ENCODE results near the gene CHDH. TPM values are rescaled to one million over a fixed set of nuclear protein-coding genes. Genes with fewer than 3 reads are reported as not detected.

Gene CHDH
- total RNA-seq, 3 donors from 2014 or later = 16.5 to 24.1 (median 22.1) TPM

GRCh38 chr3:53788038-53788437 is 58.2 kb downstream of the CHDH start:
- ATAC-seq (no peak), DNase-seq (no peak)
- no peak overlapping the region for H3K4me3 ChIP-seq
- intact Hi-C loops (cut with DNase I, micrococcal nuclease) = no loop called here
- H3K36me3 ChIP-seq (ENCODE audit: low read depth) = no peaks in the 10 kb centered on the region
- no peak for TF ChIP-seq CTCF (IDR thresholded peaks at IDR 0.05)
- H3K4me1 ChIP-seq (ENCODE audit: low read depth) = no peaks in the 10 kb centered on the region
- H3K9me3 ChIP-seq = no peaks in the 10 kb centered on the region

GRCh38 chr3:53787016-53787415 is 59.2 kb downstream of the CHDH start:
- TF ChIP-seq CTCF (IDR thresholded peaks at IDR 0.05) = no peak
- intact Hi-C loops (cut with DNase I, micrococcal nuclease) = no loop called here
- Histone ChIP-seq H3K4me1 (ENCODE audit: low read depth) (no peaks in the 10 kb centered on the region), H3K4me3 (no peak overlapping the region), H3K36me3 (ENCODE audit: low read depth) (no peaks in the 10 kb centered on the region), H3K9me3 (no peaks in the 10 kb centered on the region)
- no peak for DNase-seq
- ATAC-seq = no peak

GRCh38 chr3:53780806-53781205 is 65.4 kb downstream of the CHDH start:
- H3K4me3 ChIP-seq = no peak overlapping the region
- ATAC-seq (no peak), DNase-seq (no peak)
- H3K9me3 ChIP-seq = no peaks in the 10 kb centered on the region
- H3K36me3 ChIP-seq (ENCODE audit: low read depth) = no peaks in the 10 kb centered on the region
- no peaks in the 10 kb centered on the region for H3K4me1 ChIP-seq (ENCODE audit: low read depth)
- no peak for TF ChIP-seq CTCF (IDR thresholded peaks at IDR 0.05)
- intact Hi-C loops (cut with DNase I, micrococcal nuclease) = no loop called here

GRCh38 chr3:53780171-53780570 is 66.0 kb downstream of the CHDH start:
- TF ChIP-seq CTCF (IDR thresholded peaks at IDR 0.05) = no peak
- Histone ChIP-seq H3K36me3 (ENCODE audit: low read depth) (no peaks in the 10 kb centered on the region), H3K4me3 (no peak overlapping the region), H3K9me3 (no peaks in the 10 kb centered on the region), H3K4me1 (ENCODE audit: low read depth) (no peaks in the 10 kb centered on the region)
- no peak for DNase-seq
- no peak for ATAC-seq
- intact Hi-C loops (cut with DNase I, micrococcal nuclease) = no loop called here

- ATAC-seq (no peak), DNase-seq (no peak)
- Histone ChIP-seq H3K9me3 (no peaks in the 10 kb centered on the region), H3K4me1 (ENCODE audit: low read depth) (no peaks in the 10 kb centered on the region), H3K36me3 (ENCODE audit: low read depth) (no peaks in the 10 kb centered on the region), H3K4me3 (no peak overlapping the region)
- TF ChIP-seq CTCF (IDR thresholded peaks at IDR 0.05) = no peak
- intact Hi-C loops (cut with DNase I, micrococcal nuclease) = no loop called here
Observed at GRCh38 chr3:53778153-53778552, 68.1 kb downstream of the CHDH start.

- TF ChIP-seq CTCF (IDR thresholded peaks at IDR 0.05) = no peak
- Histone ChIP-seq H3K9me3 (no peaks in the 10 kb centered on the region), H3K4me1 (ENCODE audit: low read depth) (no peaks in the 10 kb centered on the region), H3K36me3 (ENCODE audit: low read depth) (no peaks in the 10 kb centered on the region), H3K4me3 (no peak overlapping the region)
- DNase-seq (no peak), ATAC-seq (no peak)
- intact Hi-C loops (cut with DNase I, micrococcal nuclease) = no loop called here
Observed at GRCh38 chr3:53777468-53777867, 68.8 kb downstream of the CHDH start.

Measured in mucosa of descending colon (tissue), 3 donors.